HG03066 (cell line): ENCODE results near the gene SIX1.

ENCODE experiments used
- ATAC-seq: cut with Tn5 transposase; IDR thresholded peaks from one replicate; pipeline ENCODE4 v1.9.1; 2021; ENCODE audit warnings: low read depth; ENCODE audit not compliant: unreplicated experiment

The SIX1 gene

DNA sequence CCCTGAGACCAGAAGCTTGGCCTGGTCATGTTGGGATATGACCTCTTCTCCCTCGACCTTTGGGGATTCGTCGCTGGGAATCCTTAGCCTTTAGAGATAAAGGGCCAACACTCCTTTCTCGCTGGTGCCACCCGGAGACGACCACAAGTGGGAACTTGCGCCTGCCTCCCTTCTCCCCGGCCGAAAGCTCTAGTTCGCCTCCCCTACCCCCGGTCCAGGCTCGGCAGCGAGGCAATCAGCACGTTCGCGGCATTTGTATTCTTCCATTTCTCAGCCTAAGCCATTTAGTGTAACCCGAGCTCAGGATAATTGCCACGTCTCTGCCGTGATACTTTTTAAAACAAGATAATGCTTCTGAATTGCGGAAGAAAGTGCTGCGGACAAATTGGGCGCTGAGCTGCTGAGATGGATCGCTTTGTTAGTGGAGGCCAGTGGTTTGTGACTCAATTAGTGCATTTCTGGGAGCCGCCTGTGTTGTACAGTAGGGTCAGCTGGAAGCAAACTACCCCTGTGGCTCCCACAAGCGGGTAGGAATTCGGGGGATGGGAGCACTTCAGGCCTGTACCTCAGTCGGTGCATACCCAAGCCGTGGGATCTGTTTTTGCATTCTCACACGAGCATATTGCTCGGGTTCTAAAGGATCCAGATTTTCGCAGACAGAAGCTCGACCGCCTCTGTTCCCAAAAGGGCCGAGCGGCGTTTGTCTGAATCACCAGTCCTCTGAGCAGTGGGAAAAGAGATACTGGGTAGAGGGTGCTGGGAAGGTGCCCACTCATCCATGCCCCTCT, 6.8 kb upstream of the SIX1 start:
- no peak for ATAC-seq

DNA sequence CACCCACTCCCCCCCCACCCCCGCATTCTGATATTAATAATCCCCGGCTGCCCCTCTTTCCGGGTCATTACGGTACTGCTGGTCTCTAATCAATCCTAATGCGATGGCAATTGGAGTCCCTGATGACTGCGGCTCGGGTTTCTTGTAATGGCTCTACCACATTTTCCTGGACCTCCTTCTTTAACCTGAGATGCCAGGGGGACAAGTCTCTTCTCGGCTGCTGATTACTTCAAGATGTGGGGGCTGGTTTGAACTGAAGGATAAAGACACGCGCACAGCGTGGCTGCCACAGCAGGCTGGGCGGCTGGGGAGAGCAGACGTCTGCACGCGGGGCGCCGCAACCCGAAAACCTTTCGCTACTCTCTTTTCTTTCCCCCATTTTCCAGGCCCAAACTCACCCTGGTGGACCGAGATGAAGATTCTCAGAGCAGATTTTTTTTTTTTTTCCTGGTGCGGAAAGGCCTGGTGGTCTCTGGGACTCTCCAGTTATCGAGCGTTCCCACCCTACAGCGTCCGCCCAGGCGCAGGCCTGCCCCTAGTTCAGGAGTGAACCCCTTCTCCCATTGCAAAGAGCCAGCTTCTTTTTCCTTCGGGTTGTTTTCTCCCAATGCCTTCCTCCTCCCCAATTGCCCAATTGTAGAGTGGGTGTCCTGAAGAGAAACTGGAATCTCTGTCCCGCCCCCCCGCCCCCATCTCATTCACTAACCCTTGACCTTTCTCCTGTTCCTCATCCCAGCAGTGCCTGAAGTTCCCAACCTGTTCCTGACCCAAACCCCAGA, 6.0 kb upstream of the SIX1 start:
- ATAC-seq = no peak

DNA sequence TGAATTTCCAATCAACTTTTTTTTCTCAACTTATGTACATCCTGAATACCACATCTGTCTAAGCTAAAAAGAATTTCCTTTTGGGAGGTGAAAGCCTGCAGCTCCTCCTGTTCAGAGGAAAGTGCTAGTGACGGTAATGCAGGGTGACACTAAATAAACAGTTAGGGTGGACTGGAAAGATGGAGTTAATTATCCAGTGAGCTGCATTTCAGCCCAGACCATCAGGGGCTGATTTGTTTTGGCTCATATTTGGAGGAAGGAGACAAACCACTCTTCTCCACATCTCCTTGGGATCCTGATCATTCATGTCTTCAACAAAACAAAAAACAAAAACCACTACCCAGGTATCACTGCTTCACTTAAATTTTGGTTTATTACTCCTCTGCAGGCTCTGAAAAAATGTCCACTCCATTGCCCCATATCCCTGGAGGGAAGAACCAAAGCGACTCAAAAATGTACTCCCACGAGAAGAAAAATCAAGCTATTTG, 5.1 kb upstream of the SIX1 start:
- no peak for ATAC-seq

DNA sequence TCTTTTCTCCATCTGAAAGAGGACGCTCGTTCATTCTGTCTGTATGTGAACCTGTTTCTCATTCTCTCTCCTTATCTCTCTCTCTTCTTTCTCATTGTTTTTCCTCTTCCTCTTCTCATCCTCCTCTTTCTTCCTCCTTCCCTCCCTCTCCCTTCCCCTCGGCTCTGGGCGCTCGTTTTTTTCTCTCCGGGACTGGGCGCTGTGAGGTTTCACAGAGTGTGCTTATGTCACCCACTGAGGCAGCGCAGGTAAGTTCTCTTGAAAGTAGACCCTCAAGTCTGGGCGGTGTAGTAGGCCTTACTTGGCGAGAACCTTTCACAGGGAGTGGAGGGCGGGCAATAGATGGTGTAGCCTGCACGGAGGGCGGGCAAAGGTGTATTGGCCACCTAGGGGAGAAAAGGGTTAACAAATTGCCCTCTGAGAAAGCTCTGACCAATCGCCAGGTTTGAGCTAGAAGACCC, 4.5 kb upstream of the SIX1 start:
- ATAC-seq = no peak

DNA sequence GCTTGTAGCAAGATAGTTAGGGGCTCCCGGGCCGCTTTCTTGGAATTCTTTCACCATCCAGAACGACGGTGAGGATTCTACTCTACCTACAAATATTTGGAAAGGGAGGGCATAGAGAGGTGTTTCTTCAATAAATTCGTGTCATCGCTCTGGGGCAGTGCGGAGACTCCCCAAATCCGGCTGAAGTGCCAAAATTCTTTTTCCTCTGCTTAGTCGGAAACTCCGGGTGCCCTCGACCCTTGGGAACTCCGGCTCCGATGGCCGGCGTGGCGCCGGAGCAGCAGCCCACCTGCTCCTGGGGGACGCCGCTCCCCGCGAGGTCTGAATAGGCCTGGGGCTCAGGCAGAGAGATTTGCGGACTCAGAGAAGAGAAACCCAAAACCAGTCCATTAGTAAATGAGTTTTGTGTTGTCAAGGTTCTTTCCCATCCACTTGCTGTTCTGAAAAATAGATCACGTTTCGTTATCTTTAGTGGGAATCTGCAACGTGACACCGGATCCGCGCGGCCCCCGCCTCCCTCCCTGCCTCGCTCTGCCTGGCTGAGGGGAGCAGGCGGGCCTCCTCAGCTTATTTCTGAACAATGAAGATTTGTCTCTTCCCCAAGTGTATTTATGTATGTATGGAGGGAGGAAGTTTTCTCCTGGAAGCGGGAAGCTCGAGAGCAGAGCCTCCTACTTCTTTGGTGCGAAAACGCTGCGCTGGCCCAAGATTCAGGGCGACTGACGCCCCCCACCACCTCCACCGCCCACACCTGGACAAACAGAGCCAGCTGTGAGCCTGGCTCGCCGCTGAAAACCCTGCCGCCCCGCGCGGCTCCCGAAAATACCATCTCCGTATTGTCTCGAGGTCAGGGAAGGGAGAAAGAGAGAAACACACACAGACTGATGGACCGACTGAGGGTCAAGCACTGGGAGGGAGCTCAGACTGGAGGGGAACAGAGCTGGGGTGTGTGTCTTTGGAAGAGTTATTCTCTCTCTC, 3.7 kb upstream of the SIX1 start:
- ATAC-seq = no peak

DNA sequence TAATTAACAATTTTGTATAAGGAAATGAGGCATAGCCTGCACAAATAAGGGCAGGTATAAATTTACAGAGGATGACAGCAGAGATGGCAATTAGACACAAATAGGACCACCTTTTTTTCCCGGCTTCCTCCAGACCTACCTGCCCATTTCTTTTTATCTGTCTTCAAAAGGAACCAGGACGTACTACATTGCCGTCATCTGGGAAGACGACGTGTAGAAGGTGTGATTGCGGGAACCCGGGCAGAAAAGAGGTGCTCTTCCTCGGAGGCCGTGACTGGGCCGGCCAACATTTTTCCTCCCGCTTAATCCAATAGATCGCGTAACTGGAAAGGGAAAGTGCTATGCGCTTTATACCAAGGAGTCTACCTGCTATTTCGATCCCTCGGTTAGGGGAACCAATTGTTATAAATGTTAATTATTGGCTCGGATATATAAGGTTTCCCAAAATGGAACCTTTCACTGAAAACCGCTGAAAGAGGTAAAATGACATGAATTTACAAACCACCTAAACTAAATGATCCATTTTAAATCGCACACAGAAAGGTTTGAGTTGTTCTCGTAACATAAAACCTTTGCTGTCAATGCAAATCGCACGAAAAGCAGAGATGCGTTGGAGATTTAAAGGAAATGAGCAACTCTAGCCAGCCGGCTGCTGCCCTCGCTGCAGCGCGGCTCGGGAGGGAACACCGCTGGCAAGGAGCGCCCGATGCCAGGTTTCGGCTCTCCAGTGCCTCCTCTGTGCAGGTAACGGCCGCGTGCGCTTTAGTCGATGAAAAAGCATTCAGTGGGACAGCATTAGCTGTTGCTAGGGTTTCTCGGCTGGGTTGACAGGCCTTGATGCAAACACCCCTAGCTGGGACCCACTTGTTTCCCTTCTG, 2.8 kb upstream of the SIX1 start:
- ATAC-seq = no peak

DNA sequence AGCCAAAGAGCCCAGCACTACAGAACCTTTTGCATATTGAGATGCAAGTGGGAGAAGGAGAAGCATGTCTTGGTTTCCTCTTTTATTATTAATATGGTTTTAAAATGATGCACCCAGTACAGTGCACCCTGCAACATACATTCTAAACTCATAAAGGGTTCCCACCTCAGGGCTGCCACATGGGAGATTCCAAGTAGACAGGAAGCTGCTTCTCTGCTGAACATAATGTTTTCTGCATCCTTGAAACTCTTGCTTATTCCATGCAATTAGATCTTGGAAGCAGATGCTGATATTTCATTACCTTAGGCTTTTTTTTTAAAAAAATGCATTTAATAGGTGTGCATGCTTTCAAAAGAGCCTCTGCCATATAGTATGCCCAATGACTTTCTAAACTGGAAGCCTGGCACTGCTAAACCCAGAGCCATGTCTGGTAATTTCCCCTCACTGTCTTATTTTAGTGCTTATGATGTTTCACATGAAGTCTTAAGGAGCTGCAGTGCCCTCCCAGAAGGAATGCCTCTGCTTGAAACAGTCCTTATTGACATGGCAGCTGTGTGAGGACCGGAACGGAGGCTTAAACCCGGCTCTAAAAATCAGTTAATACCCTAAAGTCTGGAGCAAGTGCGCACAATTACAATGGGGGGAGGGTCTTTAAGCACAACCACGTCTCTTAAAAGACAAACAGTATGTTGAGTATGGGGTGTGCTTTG, 2.0 kb upstream of the SIX1 start:
- ATAC-seq = no peak

DNA sequence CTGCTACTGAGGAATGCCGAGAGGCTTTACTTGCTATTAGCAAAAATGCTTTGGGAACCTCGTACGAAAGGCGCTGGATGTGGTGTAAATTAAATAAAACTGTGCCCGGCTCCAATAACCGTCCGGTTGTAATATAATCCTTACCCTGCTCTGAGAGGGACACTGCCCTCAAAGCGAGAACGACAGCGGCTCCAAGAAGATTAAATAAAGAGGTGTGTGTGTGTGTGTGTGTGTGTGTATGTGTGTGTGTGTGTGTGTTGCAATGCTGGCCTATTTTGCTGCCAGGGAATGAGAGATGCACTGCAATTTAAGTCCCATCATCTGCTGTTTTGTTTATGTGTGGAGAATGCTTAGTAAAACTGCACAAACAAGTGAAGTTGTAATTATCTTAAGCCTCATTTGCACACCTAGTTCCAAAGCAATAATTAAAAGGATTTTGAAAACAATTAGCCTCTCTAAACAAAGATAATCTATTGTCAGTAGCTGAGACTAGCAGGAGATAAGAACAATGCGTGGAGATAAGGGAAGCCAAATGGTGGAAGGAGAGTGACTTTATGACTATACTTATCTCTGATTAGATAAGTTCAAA, 1.2 kb upstream of the SIX1 start:
- ATAC-seq = no peak

DNA sequence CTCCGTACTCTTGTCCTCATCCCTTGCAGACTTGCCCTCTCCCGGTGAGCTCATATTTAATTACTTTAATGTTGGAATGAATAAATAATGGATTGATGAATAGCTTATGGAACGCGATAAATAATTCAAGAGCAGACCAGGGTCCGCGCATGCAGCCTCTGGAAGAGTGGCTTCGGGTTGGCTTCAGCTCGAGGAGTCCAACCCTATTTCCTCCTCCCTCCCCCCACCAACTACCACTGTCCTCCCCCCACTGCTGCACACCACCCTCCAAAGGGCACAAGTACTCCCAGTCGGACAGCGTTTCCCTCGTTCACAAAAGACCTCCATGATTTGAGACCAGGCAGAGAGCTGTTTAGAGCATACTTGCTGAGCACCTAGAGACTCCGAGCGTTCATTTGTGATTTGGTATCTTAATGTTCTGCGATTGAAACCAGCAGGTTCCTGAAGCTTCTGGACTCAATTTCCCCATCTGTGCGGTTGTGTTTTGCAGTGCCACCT, 647 bp upstream of the SIX1 start:
- no peak for ATAC-seq

DNA sequence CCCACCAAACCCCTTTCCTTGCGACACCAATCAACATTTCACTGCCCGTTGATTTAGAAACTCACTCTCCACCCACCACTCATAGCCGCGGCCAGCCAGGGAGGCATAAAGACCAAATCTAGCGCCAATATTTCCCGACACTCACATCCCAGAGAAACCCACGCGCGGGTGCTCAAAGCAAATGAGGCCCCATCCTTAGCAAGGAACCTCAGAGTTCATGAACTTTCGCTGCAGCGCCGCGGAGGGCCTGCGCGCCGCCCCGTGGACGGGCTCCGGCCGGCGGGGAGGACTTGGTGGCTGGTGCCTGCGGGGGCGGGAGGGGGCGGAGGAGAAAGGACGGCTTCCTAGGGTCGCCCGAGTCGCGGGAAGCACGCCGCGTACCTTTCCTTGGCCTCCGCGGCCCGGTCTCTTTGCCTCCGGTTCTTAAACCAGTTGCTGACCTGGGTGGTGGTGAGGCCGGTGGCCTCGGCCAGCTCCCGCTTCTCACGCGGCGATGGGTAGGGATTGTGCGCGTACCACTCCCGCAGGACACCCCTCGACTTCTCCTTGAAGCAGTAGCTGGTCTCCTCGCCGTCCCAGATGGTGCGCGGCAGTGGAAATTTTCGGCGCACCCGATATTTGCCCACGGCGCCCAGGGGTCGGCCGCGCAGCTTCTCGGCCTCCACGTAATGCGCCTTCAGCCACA, 886 bp downstream of the SIX1 start:
- no peak for ATAC-seq

DNA sequence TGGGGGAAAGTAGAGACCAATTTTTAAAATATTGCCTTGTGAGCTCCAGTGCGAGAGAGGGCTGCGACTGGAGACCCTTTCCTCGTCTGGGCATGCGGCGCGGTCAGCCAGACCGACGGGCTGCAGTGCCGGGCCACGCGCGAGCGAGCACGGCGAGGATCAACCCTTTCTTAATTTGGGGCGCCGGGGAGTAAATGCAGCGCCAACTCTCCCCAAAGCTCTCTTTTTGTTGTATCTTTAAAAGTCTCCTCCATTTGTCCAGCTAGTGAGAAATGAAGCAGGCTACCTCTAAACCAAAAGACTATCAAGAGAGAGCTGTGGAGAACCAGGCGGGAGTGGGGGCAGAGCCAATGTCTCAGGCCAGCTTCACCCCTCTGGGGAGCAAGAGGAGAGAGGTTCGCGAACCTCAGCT, 1.4 kb downstream of the SIX1 start:
- no peak for ATAC-seq

DNA sequence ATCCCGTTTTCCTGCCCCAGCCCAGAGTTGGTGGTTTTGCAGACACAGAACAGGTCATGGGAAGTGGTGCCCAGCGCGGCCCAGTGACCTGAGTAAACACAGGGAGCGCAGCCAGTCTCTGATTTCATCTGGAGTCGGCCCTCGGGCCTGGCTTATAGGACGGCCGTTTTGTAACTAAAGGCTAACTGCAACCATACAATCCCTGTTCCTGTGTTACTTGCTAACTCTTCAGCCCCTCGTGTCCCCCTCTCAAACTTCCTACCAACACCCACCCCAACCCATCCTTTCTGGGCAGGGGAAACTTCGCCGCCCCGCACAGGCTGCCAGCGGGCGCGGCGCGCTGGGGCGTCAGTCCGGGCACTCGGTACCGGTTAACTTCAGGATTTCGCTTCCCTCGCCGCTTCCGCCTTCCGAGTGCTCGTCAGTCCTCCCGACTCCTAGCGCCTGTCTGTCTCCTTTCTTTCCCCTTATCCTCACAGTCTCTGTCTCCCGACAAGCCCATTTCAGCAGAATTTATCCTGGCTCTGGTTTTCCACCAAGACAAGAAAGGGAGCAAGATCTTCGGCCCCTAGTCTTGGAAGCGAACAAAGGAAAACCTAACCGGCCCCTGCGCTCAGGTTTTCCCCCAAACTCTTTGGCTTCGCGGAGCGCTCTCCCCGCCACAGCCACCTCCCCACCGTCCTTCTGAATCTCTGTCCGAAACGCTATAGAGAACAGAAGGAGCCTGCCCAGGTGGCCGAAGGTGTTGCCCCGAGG, 2.0 kb downstream of the SIX1 start:
- no peak for ATAC-seq

DNA sequence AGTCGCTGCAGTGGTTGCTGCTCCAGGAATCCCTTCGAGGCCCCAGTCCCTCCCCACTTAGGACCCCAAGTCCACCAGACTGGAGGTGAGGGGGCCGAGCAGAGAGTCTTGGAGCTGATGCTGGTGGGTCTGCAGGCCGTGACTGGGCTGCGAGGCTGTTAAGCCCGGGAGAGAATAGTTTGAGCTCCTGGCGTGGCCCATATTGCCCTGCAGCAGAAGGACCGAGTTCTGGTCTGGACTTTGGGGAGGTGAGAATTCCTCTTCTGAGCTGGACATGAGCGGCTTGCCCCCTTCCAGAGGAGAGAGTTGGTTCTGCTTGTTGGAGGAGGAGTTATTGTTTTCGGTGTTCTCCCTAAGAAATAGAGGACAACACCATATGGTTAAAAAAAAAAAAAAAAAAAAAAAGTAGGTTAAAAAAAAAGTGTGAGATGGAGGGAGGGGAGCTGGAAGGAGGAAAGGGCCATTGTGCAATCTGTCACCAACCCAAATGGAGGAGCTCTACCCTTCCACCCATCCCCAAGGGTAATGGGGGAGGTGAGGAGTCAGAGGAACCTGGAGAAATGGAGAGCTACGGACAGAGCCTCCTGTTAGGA, 3.0 kb downstream of the SIX1 start:
- no peak for ATAC-seq

DNA sequence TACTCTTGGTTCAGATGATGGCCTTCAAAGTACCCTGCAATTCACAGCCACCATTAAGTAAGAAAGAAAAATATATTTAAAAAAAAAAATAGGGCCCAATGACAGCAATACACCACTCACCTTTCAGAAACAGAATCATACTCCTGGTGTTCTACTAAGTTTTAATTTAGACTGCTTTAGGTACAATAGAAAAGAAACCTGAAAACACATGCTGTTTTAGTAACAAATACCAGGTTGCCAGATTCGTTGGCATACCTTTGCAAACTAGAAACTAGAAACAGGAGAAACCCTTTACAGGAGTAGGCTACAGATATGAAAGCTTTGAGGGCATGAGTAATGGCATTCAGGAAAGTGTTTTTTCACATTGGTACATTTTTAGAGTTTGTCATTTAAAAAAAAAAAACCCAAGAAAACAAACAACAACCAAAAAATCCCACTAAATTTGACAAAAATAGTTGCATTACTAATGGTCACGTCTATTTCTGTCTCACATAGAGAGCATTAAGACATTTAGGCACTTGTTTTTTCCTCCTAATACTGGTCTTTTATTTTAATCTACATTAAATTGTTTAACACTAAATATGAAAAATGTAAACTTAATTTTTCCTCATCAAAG, 4.0 kb downstream of the SIX1 start:
- no peak for ATAC-seq

DNA sequence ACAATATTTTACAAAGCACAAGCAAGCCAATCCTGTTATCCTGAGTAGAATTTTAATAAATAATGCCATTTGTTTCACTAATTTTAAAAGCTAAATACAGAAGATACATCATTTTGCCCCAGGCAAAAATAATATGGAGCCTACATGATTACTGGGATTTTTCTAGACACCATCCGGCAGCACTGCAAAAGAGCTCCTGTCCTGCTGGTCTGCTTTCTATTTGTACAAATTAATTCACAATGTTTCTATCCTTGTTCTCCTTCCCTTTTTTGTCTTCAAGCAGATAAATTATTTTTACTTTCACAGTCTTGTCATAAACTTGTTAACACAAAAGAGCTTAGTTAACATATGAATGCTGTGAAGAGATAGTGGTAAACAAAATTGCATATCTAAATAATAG, 4.6 kb downstream of the SIX1 start:
- no peak for ATAC-seq
